HG03457 (cell line): ENCODE results near the gene CADPS2.
A peak's percentile ranks its signal among the peaks of the same experiment; 100 is the strongest.

Experiments used
- ATAC-seq: cut with Tn5 transposase; IDR thresholded peaks from one replicate; pipeline ENCODE4 v1.9.1; 2021; ENCODE audit warnings: moderate number of reproducible peaks; ENCODE audit not compliant: unreplicated experiment

CADPS2 gene

DNA sequence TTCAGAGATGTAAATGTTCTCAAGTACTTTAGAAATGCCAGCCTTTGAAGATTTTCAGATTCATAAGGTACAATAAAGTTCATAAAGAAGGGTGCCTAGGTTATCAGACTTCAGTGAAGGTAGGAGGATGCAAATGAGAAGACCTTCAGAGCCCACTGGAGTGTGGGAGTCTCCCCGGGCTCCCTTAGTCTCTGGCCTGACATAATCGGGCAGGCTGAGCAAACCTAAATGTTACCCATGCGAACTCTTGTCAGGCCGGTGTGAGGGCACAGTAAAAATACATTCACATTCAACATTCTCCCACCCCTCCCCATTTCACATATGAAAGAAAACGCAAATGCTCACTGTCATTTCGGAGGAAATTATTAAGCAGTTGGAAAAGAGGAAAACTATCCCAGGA lies 479.1 kb downstream of the CADPS2 start:
- no peak for ATAC-seq

DNA sequence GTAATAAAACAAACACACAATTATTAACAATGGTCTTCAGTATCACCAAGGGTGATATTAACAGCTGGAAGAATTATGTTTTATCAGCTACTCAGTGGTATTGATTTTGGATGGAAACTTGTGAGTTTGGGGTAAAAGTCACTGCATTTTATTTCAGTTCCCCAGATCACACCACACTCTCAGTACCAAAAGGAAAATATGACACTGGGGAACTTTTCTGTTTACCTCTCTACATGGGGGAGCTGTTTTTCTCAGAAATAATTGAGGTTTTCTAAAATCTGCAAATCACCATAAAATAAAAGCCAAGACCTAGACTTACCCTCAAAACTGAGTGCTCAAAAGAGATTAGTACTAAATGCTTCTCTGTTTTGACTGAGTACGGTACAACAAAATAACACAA lies 483.1 kb downstream of the CADPS2 start:
- ATAC-seq, result no peak

DNA sequence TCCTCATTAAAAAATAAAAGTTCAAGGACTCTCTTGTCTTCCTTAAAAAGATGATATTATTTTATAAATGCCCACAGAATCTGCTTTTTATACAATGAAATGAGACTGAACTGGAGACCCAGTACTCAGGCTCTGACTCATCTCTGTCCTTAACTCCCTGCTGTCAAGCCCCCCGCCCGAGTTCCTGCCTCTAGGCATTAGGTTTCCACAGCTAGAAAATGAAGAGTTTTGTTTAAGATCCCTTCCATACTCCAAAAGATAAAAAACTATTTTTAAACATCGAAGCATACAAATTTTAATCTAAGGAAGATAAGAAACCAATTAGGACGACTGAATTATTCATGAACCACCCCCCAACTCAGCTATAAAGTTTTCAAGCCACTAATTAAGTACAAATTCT lies 484.0 kb downstream of the CADPS2 start:
- no peak for ATAC-seq

DNA sequence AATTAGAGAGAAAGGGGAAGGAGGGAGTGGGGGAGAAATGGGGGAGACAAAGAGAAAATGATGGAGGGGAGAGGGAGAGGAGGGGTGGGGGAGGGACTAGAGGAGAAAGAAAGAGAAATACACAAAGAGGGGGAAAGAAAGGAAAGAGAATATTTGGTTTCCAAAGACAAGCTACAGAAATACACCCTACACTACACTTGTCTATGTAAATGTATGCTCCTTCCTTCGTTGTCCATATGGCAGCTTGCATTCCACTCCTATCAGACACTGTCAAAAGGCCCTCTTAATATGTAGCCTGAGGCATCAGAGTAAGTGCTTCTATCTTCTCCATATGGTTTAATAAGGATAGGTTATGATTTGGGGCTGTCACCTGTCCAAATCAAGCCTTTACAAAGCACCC lies 488.9 kb downstream of the CADPS2 start:
- ATAC-seq, result no peak

DNA sequence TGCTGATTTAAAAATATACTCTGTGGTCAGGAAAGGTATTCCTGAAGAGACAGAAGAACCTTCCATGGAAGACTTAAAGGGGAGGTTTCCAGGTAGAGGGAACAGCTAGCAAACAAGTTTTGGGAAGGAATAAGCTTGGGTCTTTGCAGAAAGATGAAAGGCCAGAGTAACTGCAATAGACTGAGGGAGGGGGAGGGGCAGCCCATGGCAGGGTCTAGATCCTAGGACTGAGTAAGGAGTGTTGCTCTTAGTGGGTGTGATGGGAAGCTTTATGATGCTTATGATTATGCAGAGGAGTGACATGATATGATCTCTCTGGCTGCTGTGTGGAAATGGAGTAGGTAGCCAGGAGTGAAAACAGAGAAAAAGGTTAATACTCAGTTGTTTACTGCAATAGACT lies 491.7 kb downstream of the CADPS2 start:
- ATAC-seq, result no peak

DNA sequence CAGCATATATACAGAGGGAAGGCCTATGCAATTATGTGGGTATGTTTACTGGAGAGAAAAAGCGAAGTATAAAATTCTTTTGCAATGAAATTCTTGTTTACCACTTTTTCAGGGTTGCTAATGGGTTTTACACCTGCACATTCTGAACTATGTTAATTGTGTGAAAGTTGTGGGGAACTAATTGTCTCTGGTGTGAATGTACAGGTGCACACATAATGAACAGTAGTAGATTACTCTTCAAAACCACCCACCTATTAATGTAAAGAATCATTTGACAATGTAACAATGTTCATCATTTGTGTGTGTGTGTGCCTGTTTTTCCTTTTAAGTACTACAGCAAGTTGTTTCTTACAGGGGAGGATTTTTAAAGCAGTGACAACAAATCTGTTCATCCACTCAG lies 501.7 kb downstream of the CADPS2 start:
- no peak for ATAC-seq

DNA sequence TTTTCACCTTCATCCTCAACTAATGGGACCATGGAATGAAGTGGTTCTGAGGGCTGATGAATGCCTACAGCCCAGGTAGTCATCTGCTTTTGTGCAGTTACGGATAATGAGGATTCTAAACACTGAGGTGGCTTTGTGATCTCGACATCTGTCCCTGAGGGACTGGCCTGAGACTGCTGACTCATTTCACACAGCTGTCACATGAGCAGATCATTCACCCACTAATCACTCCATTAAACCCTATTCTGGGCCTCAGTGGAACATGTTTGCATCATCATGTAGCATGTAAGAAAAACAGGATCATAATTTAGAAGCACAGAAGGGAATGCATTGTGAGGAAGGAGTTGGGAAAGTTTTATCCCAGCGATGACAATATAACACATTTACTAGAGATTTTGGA lies 502.3 kb downstream of the CADPS2 start:
- ATAC-seq, result peak; percentile 95

DNA sequence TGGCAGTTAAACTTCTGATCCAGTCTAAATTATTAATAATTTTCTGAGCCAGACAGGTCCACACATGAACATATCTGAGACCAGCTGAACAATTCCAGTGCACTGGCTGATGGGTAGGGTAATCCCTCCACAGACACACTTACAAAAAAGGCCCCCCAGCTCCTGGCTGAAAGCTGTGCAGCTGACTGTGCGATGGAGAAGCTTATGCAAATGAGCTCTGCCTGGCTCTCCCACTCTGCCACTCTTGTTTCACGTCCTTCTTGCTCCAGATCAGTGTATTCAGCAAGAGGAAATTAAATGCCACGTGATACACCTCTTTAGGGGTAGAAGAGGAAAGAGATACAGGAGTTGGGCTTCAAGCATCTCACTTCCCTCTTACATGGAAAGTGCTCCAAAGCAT lies 505.3 kb downstream of the CADPS2 start:
- no peak for ATAC-seq

DNA sequence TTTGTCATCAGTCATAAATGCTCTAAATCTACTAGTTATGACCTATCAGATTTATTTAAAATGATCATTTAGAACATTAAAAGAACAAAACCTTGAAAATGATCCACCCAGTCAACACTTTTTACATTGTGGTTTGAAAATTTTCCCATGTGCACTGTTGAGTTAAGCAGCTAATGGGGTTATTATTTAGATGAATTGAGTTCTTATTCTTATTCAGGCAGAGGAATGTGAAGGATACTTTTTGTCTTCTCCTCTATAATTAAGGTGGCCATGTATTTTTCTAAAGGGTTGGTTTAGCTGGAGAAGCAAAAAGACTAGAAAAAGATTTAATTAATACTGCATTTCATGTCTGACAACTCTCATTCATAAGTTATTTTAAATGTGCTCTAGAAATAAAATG lies 506.8 kb downstream of the CADPS2 start:
- ATAC-seq, result no peak

DNA sequence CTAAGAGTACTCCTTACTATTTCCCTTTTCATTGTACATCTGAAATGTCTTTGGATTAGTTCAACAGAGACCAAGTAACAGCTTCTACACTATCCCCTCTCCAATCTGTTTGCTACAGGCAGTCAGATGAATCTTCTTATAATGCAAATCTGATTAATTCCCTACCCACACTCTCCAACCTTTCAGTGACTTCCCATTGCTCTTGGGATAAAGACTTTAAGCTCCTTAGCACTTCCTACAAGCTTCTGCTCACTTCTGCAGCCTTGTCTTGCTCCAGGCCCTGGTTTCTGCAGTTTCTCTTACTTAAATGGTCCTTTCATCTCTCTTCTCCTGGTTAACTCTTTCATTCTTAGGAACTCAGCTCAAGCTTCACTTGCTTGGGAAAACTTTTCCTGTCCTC lies 516.5 kb downstream of the CADPS2 start:
- ATAC-seq, result no peak

DNA sequence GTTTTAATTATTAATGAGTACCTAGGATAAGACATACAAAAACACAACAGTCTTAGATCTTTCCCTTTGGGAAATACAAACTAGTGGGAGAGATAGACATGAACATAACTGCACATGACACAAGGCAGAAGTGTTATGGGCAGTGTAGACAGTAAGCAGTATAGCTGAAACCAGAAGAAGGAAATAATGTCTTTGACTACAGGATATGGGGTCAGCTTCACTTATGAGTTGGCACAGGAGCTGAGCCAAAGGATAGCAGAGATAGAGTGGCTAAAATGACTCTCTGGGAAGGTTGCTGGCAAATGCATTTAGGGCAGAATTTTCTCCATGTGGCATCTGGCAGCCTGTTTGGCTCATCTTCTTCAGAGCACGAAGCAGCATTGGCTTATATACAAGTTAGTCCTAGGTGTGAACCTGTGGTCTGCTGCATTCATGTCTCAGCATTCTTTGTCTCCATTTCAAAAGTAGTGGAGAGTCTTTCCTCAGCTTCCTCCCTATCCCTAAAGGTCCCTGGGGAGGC lies 521.4 kb downstream of the CADPS2 start:
- no peak for ATAC-seq

DNA sequence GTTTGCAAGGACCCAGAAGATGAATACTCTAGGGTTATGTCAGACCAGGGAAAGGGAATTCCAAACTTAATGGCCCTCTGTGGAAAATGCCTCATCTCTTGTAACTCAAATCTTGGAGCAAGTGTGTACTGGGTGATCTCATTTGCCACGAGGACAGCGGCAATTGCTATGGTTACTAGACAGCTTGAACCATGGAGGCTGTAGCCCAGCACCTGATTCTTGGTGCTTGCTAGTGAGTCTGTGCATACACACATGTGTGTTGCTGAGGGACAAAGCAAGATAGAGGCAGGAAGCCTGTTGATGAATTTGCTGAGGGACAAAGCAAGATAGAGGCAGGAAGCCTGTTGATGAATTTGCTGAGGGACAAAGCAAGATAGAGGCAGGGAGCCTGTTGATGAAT lies 523.1 kb downstream of the CADPS2 start:
- ATAC-seq, result no peak

DNA sequence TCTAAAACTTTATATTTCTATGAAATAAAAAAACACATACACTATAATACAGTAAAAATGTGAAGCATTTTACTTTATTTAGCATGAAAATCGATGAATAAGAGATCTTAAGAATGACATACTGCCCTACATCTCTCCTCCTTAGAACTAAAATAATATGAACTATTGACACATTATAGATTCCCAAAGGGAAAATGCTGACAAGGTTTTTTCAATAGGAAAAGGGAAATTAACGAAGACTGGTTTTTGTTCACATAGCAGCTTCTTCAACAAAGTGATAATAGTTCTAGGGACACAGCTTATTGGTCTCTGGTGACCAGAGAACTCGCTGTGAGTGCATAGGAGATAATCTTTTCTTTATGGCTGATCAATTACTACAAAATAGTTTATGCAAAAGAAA lies 523.8 kb downstream of the CADPS2 start:
- no peak for ATAC-seq

DNA sequence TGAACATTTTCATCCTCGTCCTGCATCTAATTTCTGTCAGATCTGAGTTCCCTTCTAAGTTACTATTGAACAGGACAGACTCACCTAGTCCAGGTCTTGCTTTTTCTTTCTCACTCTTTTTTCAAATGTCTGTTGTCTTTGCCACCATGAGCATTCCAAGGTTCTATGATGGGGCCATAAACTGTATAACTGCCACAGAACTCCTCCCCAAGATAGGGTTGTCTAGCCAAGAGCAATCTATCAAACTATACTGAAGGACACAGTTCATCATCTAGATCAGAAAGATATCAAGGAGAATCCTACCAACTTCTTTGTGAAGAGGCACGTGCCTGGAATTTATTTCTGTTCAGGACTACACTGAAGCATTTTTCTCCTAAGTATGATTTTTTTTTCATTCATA lies 531.6 kb downstream of the CADPS2 start:
- no peak for ATAC-seq

DNA sequence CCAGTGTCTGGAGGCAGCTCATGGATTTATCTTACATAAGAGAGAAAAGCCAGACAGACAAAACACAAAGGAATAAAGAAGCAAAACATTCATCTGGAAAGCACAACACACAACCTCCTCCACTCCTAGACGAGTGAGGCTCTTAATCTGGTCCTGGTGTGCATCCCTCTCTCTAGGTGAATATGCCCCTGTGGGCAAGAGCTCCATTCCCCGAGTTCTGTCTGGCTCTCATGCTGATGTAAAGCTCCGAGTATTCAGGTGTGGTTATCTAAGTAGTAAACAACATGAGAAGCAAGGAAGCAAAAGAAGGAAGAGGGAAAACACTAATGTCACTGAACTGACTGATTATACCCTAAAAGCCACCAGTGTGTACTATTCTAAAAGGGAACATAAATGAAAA lies 533.8 kb downstream of the CADPS2 start:
- ATAC-seq, result no peak

DNA sequence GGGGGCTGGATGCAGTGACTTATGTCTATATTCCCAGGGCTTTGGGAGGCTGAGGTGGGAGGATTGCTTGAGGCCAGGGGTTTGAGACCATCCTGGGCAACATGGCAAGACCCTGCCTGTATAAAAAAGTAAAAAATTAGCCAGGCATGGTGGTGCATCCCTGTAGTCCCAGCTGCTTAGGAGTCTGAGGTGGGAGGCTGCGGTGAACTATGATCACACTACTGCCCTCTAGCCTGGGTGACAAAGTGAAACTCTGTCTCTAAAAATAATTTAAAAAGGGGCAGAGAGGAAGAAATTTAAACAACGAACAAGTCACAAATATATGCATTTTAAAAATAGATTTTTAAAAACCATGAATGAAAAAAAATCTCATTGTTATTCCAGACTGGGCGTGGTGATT lies 535.6 kb downstream of the CADPS2 start:
- ATAC-seq, result no peak

DNA sequence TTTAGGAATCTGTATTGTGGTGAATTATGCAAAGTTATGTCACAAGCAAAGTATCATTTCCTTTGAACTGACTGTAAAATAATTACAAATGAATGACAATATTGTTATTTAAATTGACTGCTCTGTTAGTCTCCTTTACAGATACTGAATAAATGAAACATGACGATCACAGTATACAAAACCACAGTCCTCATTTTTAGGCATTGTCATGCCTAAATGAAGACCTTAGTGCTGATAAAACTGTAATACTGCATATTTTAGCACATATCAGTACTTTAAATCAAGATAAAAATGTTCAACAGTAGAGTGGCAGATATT lies 542.0 kb downstream of the CADPS2 start:
- ATAC-seq, result no peak

DNA sequence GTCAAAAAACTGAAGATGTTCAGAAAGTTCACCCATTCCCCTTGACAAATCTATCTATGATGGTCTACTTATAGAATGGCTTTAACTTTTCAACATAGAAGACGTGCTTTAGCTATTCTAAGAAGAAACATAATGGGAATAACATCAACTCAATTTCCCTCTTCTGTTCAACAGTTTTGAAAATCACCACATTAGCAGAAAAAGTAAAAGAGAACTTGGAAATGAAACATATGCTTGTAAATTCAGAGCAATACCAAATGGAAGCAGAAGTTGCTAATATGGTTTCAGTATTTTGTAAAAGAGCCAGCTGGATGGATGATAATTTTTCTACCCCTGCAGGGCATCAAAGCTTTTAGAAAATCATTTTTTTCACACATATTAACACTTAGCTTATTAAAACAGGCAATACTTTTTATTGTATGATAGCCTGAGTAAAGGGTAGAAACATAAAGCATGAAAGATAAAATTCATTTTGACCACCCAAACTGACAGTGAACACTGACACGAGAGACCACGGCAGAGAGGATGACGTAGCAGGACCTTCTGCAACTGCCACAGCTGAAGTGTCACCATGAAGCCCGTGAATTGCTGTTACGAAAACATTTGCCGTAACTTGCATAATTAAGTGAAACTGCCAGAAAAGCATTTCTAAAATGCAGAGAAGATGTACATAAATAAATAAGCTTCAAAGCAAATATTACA lies 542.5 kb downstream of the CADPS2 start:
- ATAC-seq, result no peak

DNA sequence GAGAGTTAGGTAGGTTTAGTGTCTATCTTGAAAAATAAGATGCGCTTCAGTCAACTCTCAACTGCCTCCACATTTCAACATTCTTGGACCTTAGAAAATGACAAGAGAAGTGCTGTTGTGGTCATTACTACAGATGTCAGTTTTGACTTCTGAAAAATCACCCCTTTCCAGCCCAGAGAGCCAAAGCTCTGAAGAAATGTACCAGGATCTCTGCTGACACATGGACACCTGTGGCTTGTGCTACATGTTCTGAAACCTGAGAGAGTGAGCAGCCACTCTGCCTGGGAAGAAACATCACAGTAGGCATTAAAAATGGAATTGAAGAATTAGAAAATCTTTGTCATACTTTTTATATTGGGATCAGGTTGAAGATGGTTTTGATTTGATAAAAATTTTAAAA lies 545.8 kb downstream of the CADPS2 start:
- no peak for ATAC-seq

DNA sequence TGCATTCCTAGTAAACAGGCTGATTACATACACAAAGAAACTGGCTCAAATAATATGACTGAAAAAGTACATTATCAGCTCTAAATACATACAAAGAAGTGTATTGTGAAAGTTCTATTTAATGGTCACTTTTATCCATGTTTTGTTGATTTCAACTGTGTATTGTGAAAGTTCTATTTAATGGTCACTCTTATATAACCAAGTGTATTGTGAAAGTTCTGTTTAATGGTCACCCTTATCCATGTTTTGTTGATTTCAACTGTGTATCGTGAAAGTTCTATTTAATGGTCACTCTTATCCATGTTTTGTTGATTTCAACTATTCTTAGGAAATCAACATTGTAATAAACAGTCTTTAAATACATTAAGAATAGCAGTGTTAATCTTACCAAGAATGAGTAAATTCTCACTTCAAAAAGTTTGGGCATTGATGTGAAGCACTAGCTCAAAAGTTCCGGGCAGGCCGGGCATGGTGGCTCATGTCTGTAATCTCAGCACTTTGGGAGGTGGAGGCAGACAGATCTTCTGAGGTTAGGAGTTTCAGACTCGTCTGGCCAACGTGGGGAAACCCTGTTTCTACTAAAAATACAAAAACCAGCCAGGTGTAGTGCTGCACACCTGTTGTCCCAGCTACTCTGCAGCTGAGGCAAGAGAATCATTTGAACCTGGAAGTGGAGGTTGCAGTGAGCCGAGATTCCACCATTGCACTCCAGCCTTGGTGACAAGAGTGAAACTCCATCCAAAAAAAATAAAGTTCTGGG lies 546.9 kb downstream of the CADPS2 start:
- ATAC-seq, result no peak

DNA sequence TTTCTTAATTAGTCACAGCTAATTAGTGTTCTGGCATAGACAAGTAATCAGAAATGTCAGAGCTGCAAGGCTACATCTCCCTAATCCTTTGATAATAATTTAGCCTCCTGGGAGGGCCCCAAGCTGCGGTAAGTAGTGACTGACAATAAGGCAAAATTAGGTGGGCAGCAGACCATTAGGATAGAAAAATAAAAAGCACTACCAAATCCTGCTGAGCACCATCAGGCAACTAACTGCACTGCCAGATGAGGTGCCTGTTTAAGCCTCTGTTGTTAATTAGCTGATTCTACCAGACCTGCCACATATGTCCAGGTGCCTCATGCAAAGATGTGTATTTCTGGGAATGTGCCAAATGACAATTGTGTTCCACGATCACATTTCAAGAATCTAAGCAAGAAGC lies 549.2 kb downstream of the CADPS2 start:
- no peak for ATAC-seq

DNA sequence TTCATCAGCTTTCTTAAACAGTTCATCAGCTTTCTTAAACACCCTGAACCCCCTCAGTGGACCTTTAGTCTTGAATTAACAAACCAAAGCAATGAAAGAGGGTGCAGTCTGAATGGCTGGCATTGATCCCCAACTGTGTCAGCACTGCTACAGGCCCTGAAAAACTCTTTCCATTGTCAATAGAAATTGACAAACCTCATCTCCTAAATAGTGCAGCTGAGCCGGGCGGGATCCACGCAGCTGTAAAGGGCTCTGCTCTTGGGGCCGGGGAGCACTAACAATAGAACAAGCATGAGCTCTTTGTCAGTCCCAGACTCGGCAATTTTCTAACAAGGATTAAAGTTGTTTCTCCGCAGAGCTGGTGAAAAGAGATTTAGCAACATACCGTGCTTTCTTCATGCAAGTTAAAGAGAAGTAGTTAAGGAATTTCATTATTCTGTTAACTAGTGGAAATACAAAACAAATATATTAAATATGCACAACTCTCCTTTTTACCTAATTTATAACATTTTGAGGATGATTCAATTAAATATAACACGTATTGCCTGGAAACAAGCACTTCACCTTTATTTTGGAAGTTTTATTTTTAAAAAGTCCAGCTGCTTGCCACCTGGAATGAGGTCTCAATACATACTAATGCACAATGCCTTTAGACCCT lies 557.0 kb downstream of the CADPS2 start:
- no peak for ATAC-seq
